ENCODE results near the gene CAPN15.
A peak's percentile ranks its signal among the peaks of the same experiment; 100 is the strongest.

Gene CAPN15

DNA sequence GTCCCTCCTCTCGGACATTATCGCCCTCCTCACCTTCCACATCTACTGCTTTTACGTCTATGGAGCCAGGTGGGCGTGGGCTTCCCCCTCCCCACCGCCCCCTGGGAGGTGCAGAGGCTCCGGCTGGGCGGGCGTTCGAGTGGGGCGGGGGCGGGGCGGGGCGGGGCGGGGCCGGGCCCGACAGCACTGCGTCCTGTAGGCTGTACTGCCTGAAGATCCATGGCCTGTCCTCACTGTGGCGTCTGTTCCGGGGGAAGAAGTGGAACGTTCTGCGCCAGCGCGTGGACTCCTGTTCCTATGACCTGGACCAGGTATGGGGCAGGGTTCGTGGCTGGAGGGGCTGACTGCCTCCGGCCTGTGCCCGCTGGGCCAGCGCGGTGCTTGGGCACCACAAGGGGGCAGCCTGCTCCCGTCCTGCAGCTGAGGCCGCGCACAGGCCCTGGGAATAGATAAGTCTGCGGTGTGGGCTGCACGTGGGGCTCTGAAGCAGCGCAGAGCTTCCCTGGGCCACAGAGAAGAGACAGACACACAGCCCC is 51.4 kb downstream of the CAPN15 start:
- no peak overlapping the region for H3K4me3 ChIP-seq (ENCODE audit: low read length)
- DNase-seq (ENCODE audit: low read depth) = no peak
- TF ChIP-seq CTCF (conservative IDR thresholded peaks at IDR 0.05; ENCODE audit: low read depth, low read length) = peak; percentile 88

DNA sequence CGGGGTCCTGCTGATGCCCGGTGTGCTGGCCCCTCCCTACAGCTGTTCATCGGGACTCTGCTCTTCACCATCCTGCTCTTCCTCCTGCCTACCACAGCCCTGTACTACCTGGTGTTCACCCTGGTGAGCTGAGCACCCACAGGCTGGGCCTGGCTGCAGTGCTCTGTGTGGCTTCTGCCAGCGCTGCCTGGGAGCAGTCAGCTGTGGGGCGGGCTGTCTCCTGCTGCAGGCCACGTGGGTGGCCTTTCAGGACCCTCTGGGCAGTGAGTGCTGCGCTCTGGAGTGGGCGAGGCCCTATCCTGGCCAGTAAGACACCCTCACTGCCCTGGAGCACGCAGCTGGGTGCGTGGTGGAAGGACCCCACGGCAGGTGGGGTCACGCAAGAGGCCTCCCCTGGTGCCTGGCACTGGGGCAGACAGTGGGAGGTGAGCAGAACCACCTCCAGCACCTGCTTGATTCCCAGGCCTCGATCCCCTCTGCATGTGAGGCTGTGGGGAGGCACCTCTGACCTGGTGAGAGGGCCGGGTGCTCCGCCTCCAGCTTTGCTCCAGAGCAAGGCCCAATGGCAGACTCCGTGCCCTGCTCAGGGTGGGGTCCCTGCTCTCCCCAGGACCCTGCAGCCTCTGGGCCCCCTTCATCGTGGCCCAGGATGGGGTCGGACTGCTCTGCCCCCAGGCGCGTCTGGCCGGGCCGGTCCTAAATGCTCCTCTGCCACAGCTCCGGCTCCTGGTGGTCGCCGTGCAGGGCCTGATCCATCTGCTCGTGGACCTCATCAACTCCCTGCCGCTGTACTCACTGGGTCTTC is 52.8 kb downstream of the CAPN15 start:
- TF ChIP-seq CTCF (conservative IDR thresholded peaks at IDR 0.05; ENCODE audit: low read depth, low read length) = no peak
- no peak overlapping the region for H3K4me3 ChIP-seq (ENCODE audit: low read length)
- DNase-seq (ENCODE audit: low read depth) = no peak

DNA sequence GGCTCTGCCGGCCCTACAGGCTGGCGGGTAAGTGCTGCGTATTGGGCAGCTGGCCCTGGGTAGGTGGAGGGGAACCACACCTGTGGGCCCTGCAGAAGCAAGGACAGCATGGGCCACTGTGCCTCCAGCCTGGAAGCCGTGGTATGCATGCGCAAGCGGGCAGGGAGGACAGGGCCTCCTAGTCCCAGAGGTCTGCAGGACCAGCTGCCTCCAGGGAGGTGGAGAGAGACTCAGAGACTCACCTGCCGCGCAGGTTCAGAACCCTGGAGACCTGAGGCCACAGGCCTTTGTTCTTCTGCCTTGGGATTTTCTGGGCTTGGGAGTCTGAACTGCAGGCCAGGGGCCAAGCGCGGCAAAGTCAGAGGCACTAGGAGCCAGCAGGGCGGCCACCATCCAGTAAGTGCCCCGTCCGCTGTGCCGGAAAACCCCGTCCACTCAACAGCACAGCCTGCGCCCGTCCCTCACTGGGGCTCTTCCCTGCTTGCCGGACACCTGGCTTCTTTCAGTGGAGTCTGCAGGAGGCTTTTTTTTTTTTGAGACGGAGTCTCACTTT is 53.5 kb downstream of the CAPN15 start:
- H3K4me3 ChIP-seq (ENCODE audit: low read length) = no peak overlapping the region
- TF ChIP-seq CTCF (conservative IDR thresholded peaks at IDR 0.05; ENCODE audit: low read depth, low read length) = no peak
- no peak for DNase-seq (ENCODE audit: low read depth)

DNA sequence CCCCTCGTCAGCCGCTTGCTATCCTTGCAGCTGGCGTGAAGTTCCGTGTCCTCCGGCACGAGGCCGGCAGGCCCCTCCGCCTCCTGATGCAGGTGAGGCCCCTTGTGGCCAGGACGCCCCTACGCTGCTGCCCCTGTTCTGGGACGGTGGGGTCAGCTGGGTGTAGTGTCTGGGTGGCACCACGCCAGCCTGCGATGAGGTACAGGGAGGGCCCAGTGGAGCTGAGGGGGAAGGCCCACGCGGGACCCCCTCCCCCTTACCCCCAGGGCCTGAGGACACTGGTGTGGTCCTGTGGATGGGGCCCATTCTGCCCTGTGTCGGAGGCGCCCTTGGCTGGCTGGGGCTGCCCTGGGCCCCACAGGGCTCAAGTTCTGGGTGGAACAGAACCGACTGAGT is 54.7 kb downstream of the CAPN15 start:
- DNase-seq (ENCODE audit: low read depth) = no peak
- TF ChIP-seq CTCF (conservative IDR thresholded peaks at IDR 0.05; ENCODE audit: low read depth, low read length) = no peak
- no peak overlapping the region for H3K4me3 ChIP-seq (ENCODE audit: low read length)

GRCh38 chr16:582614-583331 is 55.3 kb downstream of the CAPN15 start:
- H3K4me3 ChIP-seq (ENCODE audit: low read length) = no peak overlapping the region
- DNase-seq (ENCODE audit: low read depth) = no peak
- TF ChIP-seq CTCF (conservative IDR thresholded peaks at IDR 0.05; ENCODE audit: low read depth, low read length) = no peak

- TF ChIP-seq CTCF (conservative IDR thresholded peaks at IDR 0.05; ENCODE audit: low read depth, low read length) = no peak
- no peak for DNase-seq (ENCODE audit: low read depth)
- H3K4me3 ChIP-seq (ENCODE audit: low read length) = no peak overlapping the region
Observed at GRCh38 chr16:583470-583814, 55.9 kb downstream of the CAPN15 start.

Data from retinal pigment epithelial cell (primary cell).